OCI-LY7 (cell line): Measurements from ENCODE around the gene MTF2. TPM values are rescaled to one million over a fixed set of nuclear protein-coding genes. Genes with fewer than 3 reads are reported as not detected.

Experiments used
- BruUV-seq: library from RNA; stranded (reverse); fragments of 400-500 nt; replicated peaks from 2 replicates; lab custom pipeline; 2021; lab: Mats Ljungman, UMichigan
- CTCF ChIA-PET: fragments of 300-600 bp; sonication (Branson Sonifier 250); formaldehyde crosslinking; loops from one replicate; lab custom pipeline; 2022; ENCODE audit warnings: antibody characterized with exemption; ENCODE audit not compliant: unreplicated experiment; lab: Charles Lee
- POLR2A ChIA-PET: fragments of 300-600 bp; sonication (Branson Sonifier 250); formaldehyde crosslinking; loops from one replicate; lab custom pipeline; 2022; ENCODE audit warnings: antibody characterized with exemption; lab: Charles Lee
- DNase-seq: peaks from one replicate; pipeline ENCODE4 v3.0.0-alpha.2; 2015; ENCODE audit warnings: low spot score
- H2AFZ ChIP-seq: fragments of 200-600 bp; sonication (generic), shearing (Covaris generic); 2 replicates; pipeline ENCODE4 v1.6.1; 2014; ENCODE audit warnings: mild to moderate bottlenecking, antibody characterized with exemption, low read length, moderate library complexity
- H3K27ac ChIP-seq: fragments of 200-600 bp; sonication (generic); 2 replicates; pipeline ENCODE4 v1.5.1; 2014; ENCODE audit warnings: mixed run types, low read depth, mild to moderate bottlenecking, moderate library complexity, low read length, inconsistent platforms; ENCODE audit not compliant: poor library complexity, severe bottlenecking
- H3K36me3 ChIP-seq: fragments of 200-600 bp; sonication (generic); 2 replicates; pipeline ENCODE4 v1.6.1; 2014; ENCODE audit warnings: mild to moderate bottlenecking, antibody characterized with exemption, low read length, moderate library complexity, mixed read lengths; ENCODE audit not compliant: insufficient read depth
- H3K4me1 ChIP-seq: fragments of 200-600 bp; sonication (generic); 2 replicates; pipeline ENCODE4 v1.5.1; 2014; ENCODE audit warnings: mild to moderate bottlenecking, low read length; ENCODE audit not compliant: insufficient read depth, poor library complexity, severe bottlenecking
- H3K4me2 ChIP-seq: fragments of 200-600 bp; sonication (generic); 2 replicates; pipeline ENCODE4 v1.6.1; 2014; ENCODE audit warnings: mild to moderate bottlenecking, low read length
- H3K4me3 ChIP-seq: fragments of 200-600 bp; sonication (generic); 2 replicates; pipeline ENCODE4 v1.5.1; 2014; ENCODE audit warnings: mild to moderate bottlenecking, low read depth, low read length; ENCODE audit not compliant: poor library complexity, severe bottlenecking
- H3K79me2 ChIP-seq: fragments of 200-600 bp; sonication (generic); 2 replicates; pipeline ENCODE4 v1.6.1; 2016; ENCODE audit warnings: low read depth, mild to moderate bottlenecking, low read length, moderate library complexity, mixed read lengths; ENCODE audit not compliant: insufficient read depth
- H3K9me2 ChIP-seq: fragments of 200-600 bp; sonication (generic); 2 replicates; pipeline ENCODE4 v1.6.1; 2016; ENCODE audit warnings: mild to moderate bottlenecking, low read length, mixed read lengths; ENCODE audit not compliant: insufficient read depth
- H3K9me3 ChIP-seq: fragments of 200-600 bp; sonication (generic); 2 replicates; pipeline ENCODE4 v1.6.1; 2014; ENCODE audit warnings: mild to moderate bottlenecking, mixed run types, low read length, mixed read lengths
- H4K20me1 ChIP-seq: fragments of 200-600 bp; sonication (generic); 2 replicates; pipeline ENCODE4 v1.6.1; 2014; ENCODE audit warnings: mild to moderate bottlenecking, antibody characterized with exemption, low read length, moderate library complexity, mixed read lengths; ENCODE audit not compliant: insufficient read depth
- EZH2phosphoT487 ChIP-seq: fragments of 200-600 bp; sonication (generic); IDR thresholded peaks from 2 replicates; pipeline ENCODE4 v1.6.1; 2018; ENCODE audit warnings: low read depth, borderline replicate concordance, mild to moderate bottlenecking, mixed run types, antibody characterized with exemption, low read length, moderate library complexity, mixed read lengths
- intact Hi-C: fragments of 100-400 bp; cut with micrococcal nuclease; formaldehyde crosslinking; loops from one replicate; pipeline ENCODE4 v1.10.0; 2022; ENCODE audit not compliant: unreplicated experiment
- total RNA-seq, 2 experiments: library from RNA; depleted of rRNA in 1 of 2; stranded (reverse); fragments of >200 nt in 1 of 2; shearing (Covaris generic) in 1 of 2; gene quantifications; 2 replicates each; pipeline ENCODE4 v1.2.3, GENCODE V29; 2014 to 2022
- TF ChIP-seq, protein P1 (sequence below): fragments of 200-600 bp; sonication (generic); conservative IDR thresholded peaks from 2 replicates; pipeline ENCODE4 v1.5.1; 2014; ENCODE audit warnings: mild to moderate bottlenecking, antibody characterized with exemption, low read length, moderate library complexity, mixed read lengths

Gene MTF2
- total RNA-seq, 2 experiments from 2014 or later: 48.1 to 112 TPM

- peaks cover 25% of the 10 kb centered on the region; the same call in 1 of the 2 replicates for H4K20me1 ChIP-seq
- POLR2A ChIA-PET: interaction anchor here (0.6 kb wide), 1 partner anchor 1725 kb away, joined by 3 read pairs; no protein-coding TSS in a partner anchor
- no peak overlapping the region for H3K4me2 ChIP-seq
- CTCF ChIA-PET: no interaction called here
- H3K9me2 ChIP-seq: no peaks in the 10 kb centered on the region
- DNase-seq: no peak
- peaks cover 99% of the 10 kb centered on the region for H3K36me3 ChIP-seq
- H3K4me3 ChIP-seq: no peak overlapping the region
- peaks cover 59% of the 10 kb centered on the region for H3K9me3 ChIP-seq
- intact Hi-C loops: loop anchor here (10.0 kb wide), 1 partner anchor 87 kb away; no protein-coding TSS in a partner anchor
- no TSS peak for BruUV-seq
- no peak overlapping the region for H2AFZ ChIP-seq
- peaks cover 8% of the 10 kb centered on the region for H3K4me1 ChIP-seq
- TF ChIP-seq, protein P1, sequence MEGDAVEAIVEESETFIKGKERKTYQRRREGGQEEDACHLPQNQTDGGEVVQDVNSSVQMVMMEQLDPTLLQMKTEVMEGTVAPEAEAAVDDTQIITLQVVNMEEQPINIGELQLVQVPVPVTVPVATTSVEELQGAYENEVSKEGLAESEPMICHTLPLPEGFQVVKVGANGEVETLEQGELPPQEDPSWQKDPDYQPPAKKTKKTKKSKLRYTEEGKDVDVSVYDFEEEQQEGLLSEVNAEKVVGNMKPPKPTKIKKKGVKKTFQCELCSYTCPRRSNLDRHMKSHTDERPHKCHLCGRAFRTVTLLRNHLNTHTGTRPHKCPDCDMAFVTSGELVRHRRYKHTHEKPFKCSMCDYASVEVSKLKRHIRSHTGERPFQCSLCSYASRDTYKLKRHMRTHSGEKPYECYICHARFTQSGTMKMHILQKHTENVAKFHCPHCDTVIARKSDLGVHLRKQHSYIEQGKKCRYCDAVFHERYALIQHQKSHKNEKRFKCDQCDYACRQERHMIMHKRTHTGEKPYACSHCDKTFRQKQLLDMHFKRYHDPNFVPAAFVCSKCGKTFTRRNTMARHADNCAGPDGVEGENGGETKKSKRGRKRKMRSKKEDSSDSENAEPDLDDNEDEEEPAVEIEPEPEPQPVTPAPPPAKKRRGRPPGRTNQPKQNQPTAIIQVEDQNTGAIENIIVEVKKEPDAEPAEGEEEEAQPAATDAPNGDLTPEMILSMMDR: no peak
- TF ChIP-seq EZH2phosphoT487: no peak
- H3K79me2 ChIP-seq: peaks cover 100% of the 10 kb centered on the region
- no peak overlapping the region for H3K27ac ChIP-seq
Observed at GRCh38 chr1:93087532-93087931, 8.4 kb downstream of the MTF2 start.

- CTCF ChIA-PET: no interaction called here
- POLR2A ChIA-PET: interaction anchor here (0.6 to 2.4 kb wide), 5 partner anchors 13 to 32 kb away, joined by 3 to 9 read pairs (median 3); no protein-coding TSS in a partner anchor
- no peak overlapping the region for H3K27ac ChIP-seq
Observed at GRCh38 chr1:93093332-93094006, 14.4 kb downstream of the MTF2 start.

More at GRCh38 chr1:93093332-93094006, 14.4 kb downstream of the MTF2 start:
- H3K36me3 ChIP-seq: peaks cover 94% of the 10 kb centered on the region
- no TSS peak for BruUV-seq
- peaks cover 24% of the 10 kb centered on the region; the same call in 1 of the 2 replicates for H3K9me3 ChIP-seq
- H4K20me1 ChIP-seq: peaks cover 35% of the 10 kb centered on the region
- intact Hi-C loops: no loop called here
- DNase-seq: no peak
- TF ChIP-seq EZH2phosphoT487: no peak
- TF ChIP-seq, protein P1: no peak
- H3K4me3 ChIP-seq: no peak overlapping the region
- H3K4me1 ChIP-seq: peaks cover 31% of the 10 kb centered on the region
- H3K79me2 ChIP-seq: peaks cover 100% of the 10 kb centered on the region
- H3K4me2 ChIP-seq: no peak overlapping the region
- no peaks in the 10 kb centered on the region for H3K9me2 ChIP-seq
- H2AFZ ChIP-seq: no peak overlapping the region
